ENCODE data around the gene GBA2. TPM values are rescaled to one million over a fixed set of nuclear protein-coding genes. Genes with fewer than 3 reads are reported as not detected.

GBA2 gene
- total and polyA plus RNA-seq, 4 donors = 42.4 to 78.7 (median 46.2) TPM

DNA sequence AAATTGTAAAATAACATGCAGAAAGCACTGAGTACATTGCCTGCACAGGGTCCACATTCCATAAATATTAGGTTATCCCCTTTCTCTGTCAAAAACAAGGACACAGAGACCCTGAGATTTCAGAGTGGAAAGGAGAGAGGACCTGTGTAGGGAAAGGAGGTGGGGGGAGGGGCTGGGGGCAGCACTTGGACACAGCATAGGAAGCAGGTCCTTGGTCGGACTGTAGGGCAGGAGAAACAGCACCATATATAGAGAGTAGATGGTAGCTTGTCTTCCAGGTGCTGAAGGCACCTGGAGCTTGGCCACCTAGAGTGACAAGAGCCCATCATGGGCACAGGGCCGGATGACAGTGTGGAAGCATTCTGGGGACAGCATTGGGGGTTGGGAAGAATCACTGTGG lies 61.7 kb downstream of the GBA2 start:
- Histone ChIP-seq H3K27ac (ENCODE audit: low read depth in 1 of 2, low read length in 1 of 2) (peak overlapping the region; percentile 16 to 91), H3K27me3 (ENCODE audit: control insufficient read depth in 3 of 3, insufficient read depth in 3 of 3, low read length in 2 of 3) (no peaks in the 10 kb centered on the region), H3K9me3 (ENCODE audit: control insufficient read depth in 4 of 4, insufficient read depth in 3 of 4, low read length in 3 of 4) (no peaks in the 10 kb centered on the region), H3K4me1 (ENCODE audit: control insufficient read depth in 5 of 5, insufficient read depth in 5 of 5, low read length in 5 of 5) (peaks cover 6 to 30% (median 11%) of the 10 kb centered on the region in 5 donors), H3K36me3 (ENCODE audit: control insufficient read depth in 4 of 4, insufficient read depth in 4 of 4, low read length in 4 of 4) (peaks cover 8 to 22% (median 11%) of the 10 kb centered on the region in 4 donors), H3K4me3 (peak overlapping the region; percentile 23), H3K9ac (ENCODE audit: insufficient read depth in 1 of 2, low read length in 2 of 2) (no peak overlapping the region)
- WGBS, 2 donors = 79 to 94% methylated on average over 2 of the region's 2 CpGs
- DNase-seq (no peak), ATAC-seq (ENCODE audit: insufficient read depth, low FRiP score) (no peak)
- TF ChIP-seq, protein P1, sequence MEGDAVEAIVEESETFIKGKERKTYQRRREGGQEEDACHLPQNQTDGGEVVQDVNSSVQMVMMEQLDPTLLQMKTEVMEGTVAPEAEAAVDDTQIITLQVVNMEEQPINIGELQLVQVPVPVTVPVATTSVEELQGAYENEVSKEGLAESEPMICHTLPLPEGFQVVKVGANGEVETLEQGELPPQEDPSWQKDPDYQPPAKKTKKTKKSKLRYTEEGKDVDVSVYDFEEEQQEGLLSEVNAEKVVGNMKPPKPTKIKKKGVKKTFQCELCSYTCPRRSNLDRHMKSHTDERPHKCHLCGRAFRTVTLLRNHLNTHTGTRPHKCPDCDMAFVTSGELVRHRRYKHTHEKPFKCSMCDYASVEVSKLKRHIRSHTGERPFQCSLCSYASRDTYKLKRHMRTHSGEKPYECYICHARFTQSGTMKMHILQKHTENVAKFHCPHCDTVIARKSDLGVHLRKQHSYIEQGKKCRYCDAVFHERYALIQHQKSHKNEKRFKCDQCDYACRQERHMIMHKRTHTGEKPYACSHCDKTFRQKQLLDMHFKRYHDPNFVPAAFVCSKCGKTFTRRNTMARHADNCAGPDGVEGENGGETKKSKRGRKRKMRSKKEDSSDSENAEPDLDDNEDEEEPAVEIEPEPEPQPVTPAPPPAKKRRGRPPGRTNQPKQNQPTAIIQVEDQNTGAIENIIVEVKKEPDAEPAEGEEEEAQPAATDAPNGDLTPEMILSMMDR (IDR thresholded peaks at IDR 0.05; ENCODE audit: control extremely low read depth, extremely low read depth) = no peak

Small RNA genes lying within 50 kb of the gene (small RNA-seq; reads per million reads assigned to genes)
- not detected for gene MIR6853 (ENCODE audit: low replicate concordance)

Other genes starting within 250 kb of the GBA2 start
- 10 to 100 TPM; 13.7 to 46.9 TPM for gene TESK1, start 144.0 kb downstream of the GBA2 start, total RNA-seq
- 10 to 100 TPM; 20.8 to 40.1 TPM for gene TESK1, start 144.0 kb downstream of the GBA2 start, polyA plus RNA-seq
- 1 to 10 TPM; 5.2 to 6.6 TPM for gene CD72, start 130.8 kb downstream of the GBA2 start, total RNA-seq
- gene CD72, start 130.8 kb downstream of the GBA2 start, polyA plus RNA-seq = 10 to 100 TPM in 1 of 2 donors, 1 to 10 TPM in 1; 3.1 to 10.6 TPM
- 1 to 10 TPM in 1 of 2 donors, under 1 TPM in 1; 0.92 to 3.8 TPM for gene SIT1, start 98.3 kb downstream of the GBA2 start, total RNA-seq
- gene SIT1, start 98.3 kb downstream of the GBA2 start, polyA plus RNA-seq = 1 to 10 TPM in 1 of 2 donors, under 1 TPM in 1; 0.87 to 1.9 TPM
- gene RMRP, start 91.2 kb downstream of the GBA2 start, total RNA-seq = over 10,000 TPM; 30,229 to 39,735 TPM
- gene RMRP, start 91.2 kb downstream of the GBA2 start, polyA plus RNA-seq = 100 to 1,000 TPM in 1 of 2 donors, 10 to 100 TPM in 1; 44.8 to 325 TPM
- 10 to 100 TPM in 1 of 2 donors, 1 to 10 TPM in 1; 9.9 to 32.8 TPM for gene CCDC107, start 90.9 kb downstream of the GBA2 start, total RNA-seq
- 10 to 100 TPM; 29.2 to 53.9 TPM for gene CCDC107, start 90.9 kb downstream of the GBA2 start, polyA plus RNA-seq
- gene ARHGEF39, start 84.0 kb downstream of the GBA2 start, total RNA-seq = 1 to 10 TPM; 1.3 TPM
- gene ARHGEF39, start 84.0 kb downstream of the GBA2 start, polyA plus RNA-seq = 1 to 10 TPM in 1 of 2 donors, under 1 TPM in 1; 0.47 to 1.4 TPM
- gene CA9, start 75.3 kb downstream of the GBA2 start, total RNA-seq = 1 to 10 TPM in 1 of 2 donors, under 1 TPM in 1; 0.88 to 1.6 TPM
- gene CA9, start 75.3 kb downstream of the GBA2 start, polyA plus RNA-seq = 1 to 10 TPM; 1.1 to 2.4 TPM
- gene TPM2, start 59.3 kb downstream of the GBA2 start, total RNA-seq = 100 to 1,000 TPM in 1 of 2 donors, 10 to 100 TPM in 1; 96.0 to 229 TPM
- gene TPM2, start 59.3 kb downstream of the GBA2 start, polyA plus RNA-seq = 100 to 1,000 TPM; 189 to 494 TPM
- gene TLN1, start 17.0 kb downstream of the GBA2 start, total RNA-seq = 100 to 1,000 TPM; 206 to 501 TPM
- 100 to 1,000 TPM in 1 of 2 donors, 10 to 100 TPM in 1; 71.5 to 319 TPM for gene TLN1, start 17.0 kb downstream of the GBA2 start, polyA plus RNA-seq
- 10 to 100 TPM; 25.1 to 43.3 TPM for gene CREB3, start 16.6 kb downstream of the GBA2 start, total RNA-seq
- 10 to 100 TPM; 38.7 to 39.0 TPM for gene CREB3, start 16.6 kb downstream of the GBA2 start, polyA plus RNA-seq
- 10 to 100 TPM; 13.0 to 33.2 TPM for gene RGP1, start 59 bp upstream of the GBA2 start, total RNA-seq
- gene RGP1, start 59 bp upstream of the GBA2 start, polyA plus RNA-seq = 10 to 100 TPM; 11.7 to 12.9 TPM
- gene MSMP, start 5.0 kb upstream of the GBA2 start, total RNA-seq = 1 to 10 TPM in 1 of 2 donors, not detected in 1; 1.6 TPM
- gene MSMP, start 5.0 kb upstream of the GBA2 start, polyA plus RNA-seq = 1 to 10 TPM in 1 of 2 donors, under 1 TPM in 1; 0.62 to 1.2 TPM
- 10 to 100 TPM; 16.0 to 16.1 TPM for gene NPR2, start 42.4 kb upstream of the GBA2 start, total RNA-seq
- 10 to 100 TPM in 1 of 2 donors, 1 to 10 TPM in 1; 6.2 to 11.1 TPM for gene NPR2, start 42.4 kb upstream of the GBA2 start, polyA plus RNA-seq
- 10 to 100 TPM; 11.1 to 20.6 TPM for gene SPAG8, start 63.0 kb upstream of the GBA2 start, total RNA-seq
- gene SPAG8, start 63.0 kb upstream of the GBA2 start, polyA plus RNA-seq = 1 to 10 TPM; 5.8 to 6.9 TPM
- gene HINT2, start 65.8 kb upstream of the GBA2 start, total RNA-seq = 10 to 100 TPM; 19.9 to 64.9 TPM
- gene HINT2, start 65.8 kb upstream of the GBA2 start, polyA plus RNA-seq = 100 to 1,000 TPM in 1 of 2 donors, 10 to 100 TPM in 1; 52.6 to 112 TPM
- under 1 TPM; 0.14 to 0.25 TPM for gene FAM221B, start 79.5 kb upstream of the GBA2 start, total RNA-seq
- gene FAM221B, start 79.5 kb upstream of the GBA2 start, polyA plus RNA-seq = under 1 TPM; 0.10 to 0.13 TPM
- 10 to 100 TPM; 11.6 to 13.1 TPM for gene TMEM8B, start 80.0 kb upstream of the GBA2 start, total RNA-seq
- gene TMEM8B, start 80.0 kb upstream of the GBA2 start, polyA plus RNA-seq = 1 to 10 TPM; 6.3 to 6.6 TPM
- gene OR13J1, start 121.2 kb upstream of the GBA2 start, total RNA-seq = not detected
- gene OR13J1, start 121.2 kb upstream of the GBA2 start, polyA plus RNA-seq = not detected
- gene HRCT1, start 157.0 kb upstream of the GBA2 start, total RNA-seq = 10 to 100 TPM in 1 of 2 donors, not detected in 1; 14.1 TPM
- gene HRCT1, start 157.0 kb upstream of the GBA2 start, polyA plus RNA-seq = 1 to 10 TPM; 1.7 to 6.3 TPM
- gene SPAAR, start 160.3 kb upstream of the GBA2 start, total RNA-seq = 1 to 10 TPM; 3.7 to 6.7 TPM
- 1 to 10 TPM; 5.7 to 5.8 TPM for gene SPAAR, start 160.3 kb upstream of the GBA2 start, polyA plus RNA-seq
- not detected for gene OR2S2, start 208.9 kb upstream of the GBA2 start, total RNA-seq
- gene OR2S2, start 208.9 kb upstream of the GBA2 start, polyA plus RNA-seq = not detected

Measured in lung (tissue), 13 donors.